ENCODE measurements around the gene GRM8. TPM values are rescaled to one million over a fixed set of nuclear protein-coding genes. Genes with fewer than 3 reads are reported as not detected.

GRM8 gene
- total and polyA plus RNA-seq, 4 donors = 0.28 to 4.9 (median 2.8) TPM

DNA sequence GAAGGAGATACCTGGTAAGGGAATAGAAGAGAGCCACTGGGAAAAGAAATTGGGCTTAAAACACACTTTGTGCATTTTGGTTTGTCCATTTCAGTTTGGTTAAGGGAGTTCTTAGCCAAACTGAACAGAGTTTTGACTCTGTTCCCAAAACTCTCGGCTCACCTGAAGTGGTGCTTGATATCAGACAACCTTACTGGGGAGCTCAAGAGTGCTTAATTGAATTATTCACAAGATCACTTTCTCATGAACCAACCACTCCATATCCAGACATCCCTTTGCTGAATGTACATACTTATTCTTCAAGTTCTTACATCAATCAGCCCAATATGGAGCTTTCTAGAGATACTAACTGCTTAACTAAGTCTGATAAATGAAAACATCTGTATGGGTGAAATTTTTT lies 413.1 kb downstream of the GRM8 start:
- no peak for DNase-seq (ENCODE audit: low spot score)
- Histone ChIP-seq H3K27ac (ENCODE audit: low read depth in 1 of 2, low read length in 2 of 2) (no peak overlapping the region), H3K9me3 (ENCODE audit: control insufficient read depth in 4 of 4, low read length in 3 of 4) (no peaks in the 10 kb centered on the region)

DNA sequence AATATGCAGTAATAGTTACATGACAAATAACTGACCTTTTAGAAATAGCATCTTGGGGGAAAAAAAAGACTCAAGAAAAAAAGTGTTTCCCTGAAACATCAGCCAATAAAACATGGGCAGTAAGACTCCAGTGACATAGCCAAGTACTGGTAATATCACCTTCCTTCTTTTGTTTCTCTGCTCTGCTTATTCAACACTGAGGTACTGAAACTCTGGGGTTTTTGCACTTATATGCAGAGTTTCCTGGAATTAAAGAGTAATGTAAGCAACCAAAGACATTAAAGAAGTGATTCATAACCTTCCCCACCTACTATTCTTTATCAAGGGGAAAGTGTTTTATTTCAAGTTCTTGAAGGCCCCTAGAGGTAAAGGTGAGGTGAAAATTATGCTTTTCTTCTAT lies 414.5 kb downstream of the GRM8 start:
- no peak overlapping the region for H3K9ac ChIP-seq (ENCODE audit: low read depth in 1 of 2, low read length in 2 of 2)
- no peak overlapping the region for H3K4me3 ChIP-seq (ENCODE audit: low read depth in 1 of 3, low read length in 3 of 3)
- no peak overlapping the region for H3K27ac ChIP-seq (ENCODE audit: low read depth in 1 of 2, low read length in 2 of 2)
- no peaks in the 10 kb centered on the region for H3K27me3 ChIP-seq (ENCODE audit: control insufficient read depth in 4 of 4, insufficient read depth in 4 of 4, low read length in 3 of 4)
- H3K9me3 ChIP-seq (ENCODE audit: control insufficient read depth in 4 of 4, low read length in 3 of 4) = peaks cover 0 to 2% (median 0%) of the 10 kb centered on the region in 4 donors
- DNase-seq (ENCODE audit: low spot score) = no peak
- no peaks in the 10 kb centered on the region for H3K36me3 ChIP-seq (ENCODE audit: control insufficient read depth in 4 of 4, insufficient read depth in 3 of 4, low read depth in 1 of 4, low read length in 3 of 4)
- H3K4me1 ChIP-seq (ENCODE audit: control insufficient read depth in 4 of 4, insufficient read depth in 4 of 4, low read length in 3 of 4) = no peaks in the 10 kb centered on the region
- TF ChIP-seq HNF4G (IDR thresholded peaks at IDR 0.05) (no peak), GABPA (IDR thresholded peaks at IDR 0.05 in 1 of 2, conservative IDR thresholded peaks at IDR 0.05 in 1 of 2) (no peak), FOXA2 (IDR thresholded peaks at IDR 0.05) (no peak), SP1 (IDR thresholded peaks at IDR 0.05) (no peak), NR2F2 (IDR thresholded peaks at IDR 0.05) (no peak), JUND (IDR thresholded peaks at IDR 0.05) (no peak), EGR1 (IDR thresholded peaks at IDR 0.05; ENCODE audit: low read depth in 2 of 2) (no peak), RAD21 (IDR thresholded peaks at IDR 0.05) (no peak), FOXA1 (IDR thresholded peaks at IDR 0.05) (no peak), TAF1 (conservative IDR thresholded peaks at IDR 0.05) (no peak), RXRA (IDR thresholded peaks at IDR 0.05) (no peak)
- TF ChIP-seq, protein P1, sequence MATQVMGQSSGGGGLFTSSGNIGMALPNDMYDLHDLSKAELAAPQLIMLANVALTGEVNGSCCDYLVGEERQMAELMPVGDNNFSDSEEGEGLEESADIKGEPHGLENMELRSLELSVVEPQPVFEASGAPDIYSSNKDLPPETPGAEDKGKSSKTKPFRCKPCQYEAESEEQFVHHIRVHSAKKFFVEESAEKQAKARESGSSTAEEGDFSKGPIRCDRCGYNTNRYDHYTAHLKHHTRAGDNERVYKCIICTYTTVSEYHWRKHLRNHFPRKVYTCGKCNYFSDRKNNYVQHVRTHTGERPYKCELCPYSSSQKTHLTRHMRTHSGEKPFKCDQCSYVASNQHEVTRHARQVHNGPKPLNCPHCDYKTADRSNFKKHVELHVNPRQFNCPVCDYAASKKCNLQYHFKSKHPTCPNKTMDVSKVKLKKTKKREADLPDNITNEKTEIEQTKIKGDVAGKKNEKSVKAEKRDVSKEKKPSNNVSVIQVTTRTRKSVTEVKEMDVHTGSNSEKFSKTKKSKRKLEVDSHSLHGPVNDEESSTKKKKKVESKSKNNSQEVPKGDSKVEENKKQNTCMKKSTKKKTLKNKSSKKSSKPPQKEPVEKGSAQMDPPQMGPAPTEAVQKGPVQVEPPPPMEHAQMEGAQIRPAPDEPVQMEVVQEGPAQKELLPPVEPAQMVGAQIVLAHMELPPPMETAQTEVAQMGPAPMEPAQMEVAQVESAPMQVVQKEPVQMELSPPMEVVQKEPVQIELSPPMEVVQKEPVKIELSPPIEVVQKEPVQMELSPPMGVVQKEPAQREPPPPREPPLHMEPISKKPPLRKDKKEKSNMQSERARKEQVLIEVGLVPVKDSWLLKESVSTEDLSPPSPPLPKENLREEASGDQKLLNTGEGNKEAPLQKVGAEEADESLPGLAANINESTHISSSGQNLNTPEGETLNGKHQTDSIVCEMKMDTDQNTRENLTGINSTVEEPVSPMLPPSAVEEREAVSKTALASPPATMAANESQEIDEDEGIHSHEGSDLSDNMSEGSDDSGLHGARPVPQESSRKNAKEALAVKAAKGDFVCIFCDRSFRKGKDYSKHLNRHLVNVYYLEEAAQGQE (IDR thresholded peaks at IDR 0.05) = no peak
- TF ChIP-seq, protein P2, sequence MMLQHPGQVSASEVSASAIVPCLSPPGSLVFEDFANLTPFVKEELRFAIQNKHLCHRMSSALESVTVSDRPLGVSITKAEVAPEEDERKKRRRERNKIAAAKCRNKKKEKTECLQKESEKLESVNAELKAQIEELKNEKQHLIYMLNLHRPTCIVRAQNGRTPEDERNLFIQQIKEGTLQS (IDR thresholded peaks at IDR 0.05) = no peak
- TF ChIP-seq, protein P3, sequence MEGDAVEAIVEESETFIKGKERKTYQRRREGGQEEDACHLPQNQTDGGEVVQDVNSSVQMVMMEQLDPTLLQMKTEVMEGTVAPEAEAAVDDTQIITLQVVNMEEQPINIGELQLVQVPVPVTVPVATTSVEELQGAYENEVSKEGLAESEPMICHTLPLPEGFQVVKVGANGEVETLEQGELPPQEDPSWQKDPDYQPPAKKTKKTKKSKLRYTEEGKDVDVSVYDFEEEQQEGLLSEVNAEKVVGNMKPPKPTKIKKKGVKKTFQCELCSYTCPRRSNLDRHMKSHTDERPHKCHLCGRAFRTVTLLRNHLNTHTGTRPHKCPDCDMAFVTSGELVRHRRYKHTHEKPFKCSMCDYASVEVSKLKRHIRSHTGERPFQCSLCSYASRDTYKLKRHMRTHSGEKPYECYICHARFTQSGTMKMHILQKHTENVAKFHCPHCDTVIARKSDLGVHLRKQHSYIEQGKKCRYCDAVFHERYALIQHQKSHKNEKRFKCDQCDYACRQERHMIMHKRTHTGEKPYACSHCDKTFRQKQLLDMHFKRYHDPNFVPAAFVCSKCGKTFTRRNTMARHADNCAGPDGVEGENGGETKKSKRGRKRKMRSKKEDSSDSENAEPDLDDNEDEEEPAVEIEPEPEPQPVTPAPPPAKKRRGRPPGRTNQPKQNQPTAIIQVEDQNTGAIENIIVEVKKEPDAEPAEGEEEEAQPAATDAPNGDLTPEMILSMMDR (IDR thresholded peaks at IDR 0.05; ENCODE audit: low read depth, low read length, missing input control) = no peak

More for the DNA sequence above, 413.1 kb downstream of the GRM8 start:
- 92% methylated on average over 1 of the region's 1 CpG for WGBS
- Histone ChIP-seq H3K9ac (ENCODE audit: low read depth in 1 of 2, low read length in 2 of 2) (no peak overlapping the region), H3K4me1 (ENCODE audit: control insufficient read depth in 4 of 4, insufficient read depth in 4 of 4, low read length in 3 of 4) (no peaks in the 10 kb centered on the region), H3K4me3 (ENCODE audit: low read depth in 1 of 3, low read length in 3 of 3) (no peak overlapping the region), H3K27me3 (ENCODE audit: control insufficient read depth in 4 of 4, insufficient read depth in 4 of 4, low read length in 3 of 4) (no peaks in the 10 kb centered on the region), H3K36me3 (ENCODE audit: control insufficient read depth in 4 of 4, insufficient read depth in 3 of 4, low read depth in 1 of 4, low read length in 3 of 4) (no peaks in the 10 kb centered on the region)
- no peak for TF ChIP-seq NR2F2 (IDR thresholded peaks at IDR 0.05)
- no peak for TF ChIP-seq JUND (IDR thresholded peaks at IDR 0.05)
- TF ChIP-seq, protein P3 (IDR thresholded peaks at IDR 0.05; ENCODE audit: low read depth, low read length, missing input control) = no peak
- no peak for TF ChIP-seq EGR1 (IDR thresholded peaks at IDR 0.05; ENCODE audit: low read depth in 2 of 2)
- TF ChIP-seq FOXA1 (IDR thresholded peaks at IDR 0.05) = no peak
- TF ChIP-seq TAF1 (conservative IDR thresholded peaks at IDR 0.05) = no peak
- TF ChIP-seq FOXA2 (IDR thresholded peaks at IDR 0.05) = no peak
- no peak for TF ChIP-seq ZBTB33 (IDR thresholded peaks at IDR 0.05)
- no peak for TF ChIP-seq RAD21 (IDR thresholded peaks at IDR 0.05)
- TF ChIP-seq SP1 (IDR thresholded peaks at IDR 0.05) = no peak
- TF ChIP-seq YY1 (IDR thresholded peaks at IDR 0.05) = no peak
- TF ChIP-seq RXRA (IDR thresholded peaks at IDR 0.05) = no peak
- no peak for TF ChIP-seq MAX (IDR thresholded peaks at IDR 0.05)
- no peak for TF ChIP-seq HNF4A (conservative IDR thresholded peaks at IDR 0.05)
- TF ChIP-seq, protein P2 (IDR thresholded peaks at IDR 0.05) = no peak
